Measurements from ENCODE around the gene ASIC3. TPM values are rescaled to one million over a fixed set of nuclear protein-coding genes. Genes with fewer than 3 reads are reported as not detected.

The ASIC3 gene
- total and polyA plus RNA-seq, 3 donors from 2014 or later, result 20.8 to 37.9 (median 27.5) TPM

- no peak for DNase-seq
- no peak overlapping the region for H3K27ac ChIP-seq
- 85 to 90% methylated on average over 6 to 15 of the region's 15 CpGs for WGBS, 2 donors
- no peaks in the 10 kb centered on the region for H3K27me3 ChIP-seq
- H3K4me1 ChIP-seq, result peaks cover 6% of the 10 kb centered on the region
- no peaks in the 10 kb centered on the region for H3K36me3 ChIP-seq (ENCODE audit: low read depth, missing control alignments)
- TF ChIP-seq CTCF (IDR thresholded peaks at IDR 0.05) (no peak), POLR2A (IDR thresholded peaks at IDR 0.05) (no peak)
- no peak overlapping the region for H3K4me3 ChIP-seq
- intact Hi-C loops (cut with DNase I; ENCODE audit: low total_unique reads), result no loop called here
- H3K9me3 ChIP-seq, result no peaks in the 10 kb centered on the region
These were observed 31.4 kb upstream of the ASIC3 start for GRCh38 chr7:151016942-151017341.

- Histone ChIP-seq H3K4me1 (peaks cover 6% of the 10 kb centered on the region), H3K27me3 (no peaks in the 10 kb centered on the region), H3K9me3 (no peaks in the 10 kb centered on the region), H3K4me3 (no peak overlapping the region), H3K36me3 (ENCODE audit: low read depth, missing control alignments) (no peaks in the 10 kb centered on the region), H3K27ac (no peak overlapping the region)
- no peak for DNase-seq
- intact Hi-C loops (cut with DNase I; ENCODE audit: low total_unique reads), result no loop called here
- 35 to 49% methylated on average over 10 to 13 of the region's 13 CpGs for WGBS, 2 donors
- TF ChIP-seq CTCF (IDR thresholded peaks at IDR 0.05) (no peak), POLR2A (IDR thresholded peaks at IDR 0.05) (no peak)
These were observed 30.9 kb upstream of the ASIC3 start for GRCh38 chr7:151017370-151017952.

- Histone ChIP-seq H3K27me3 (no peaks in the 10 kb centered on the region), H3K27ac (no peak overlapping the region), H3K9me3 (no peaks in the 10 kb centered on the region), H3K4me1 (peaks cover 4% of the 10 kb centered on the region), H3K36me3 (ENCODE audit: low read depth, missing control alignments) (no peaks in the 10 kb centered on the region), H3K4me3 (peak overlapping the region; percentile 21 to 31)
- TF ChIP-seq CTCF (IDR thresholded peaks at IDR 0.05) (peak; percentile 59 to 89 (median 78)), POLR2A (IDR thresholded peaks at IDR 0.05) (no peak)
- DNase-seq, result peak; percentile 79
- intact Hi-C loops (cut with DNase I; ENCODE audit: low total_unique reads), result no loop called here
- WGBS, 2 donors, result 3 to 4% methylated on average over 20 to 34 of the region's 34 CpGs
These were observed 30.3 kb upstream of the ASIC3 start for GRCh38 chr7:151017953-151018420.

- WGBS, 2 donors, result 0 to 2% methylated on average over 59 to 68 of the region's 82 CpGs
- peak overlapping the region; percentile 21 to 34 for H3K4me3 ChIP-seq
- H3K36me3 ChIP-seq (ENCODE audit: low read depth, missing control alignments), result no peaks in the 10 kb centered on the region
- intact Hi-C loops (cut with DNase I; ENCODE audit: low total_unique reads), result no loop called here
- H3K27ac ChIP-seq, result no peak overlapping the region
- TF ChIP-seq CTCF (IDR thresholded peaks at IDR 0.05) (no peak), POLR2A (IDR thresholded peaks at IDR 0.05) (no peak)
- H3K9me3 ChIP-seq, result no peaks in the 10 kb centered on the region
- peak; percentile 38 for DNase-seq
- no peaks in the 10 kb centered on the region for H3K27me3 ChIP-seq
- H3K4me1 ChIP-seq, result peaks cover 2% of the 10 kb centered on the region
These were observed 29.8 kb upstream of the ASIC3 start for GRCh38 chr7:151018421-151019129.
